HepG2 (cell line): Measurements from ENCODE around the gene BABAM1. TPM values are rescaled to one million over a fixed set of nuclear protein-coding genes. Genes with fewer than 3 reads are reported as not detected.

Source experiments
- BORCS8-MEF2B ChIP-seq: sonication (generic); formaldehyde crosslinking; IDR thresholded peaks from 2 replicates; pipeline ENCODE4 v1.8.0; 2022; ENCODE audit warnings: mild to moderate bottlenecking, missing genetic modification reagents
- CBX5 ChIP-seq: sonication (generic); formaldehyde crosslinking; IDR thresholded peaks from 2 replicates; pipeline ENCODE4 v1.4.0; 2020; ENCODE audit warnings: missing genetic modification reagents, borderline replicate concordance
- ETV6 ChIP-seq: sonication (generic); formaldehyde crosslinking; conservative IDR thresholded peaks from 2 replicates; pipeline ENCODE4 v1.4.0; 2020; ENCODE audit warnings: missing genetic modification reagents
- FOSL2 ChIP-seq: sonication (generic); formaldehyde crosslinking; IDR thresholded peaks from 2 replicates; pipeline ENCODE4 v1.4.0; 2020; ENCODE audit warnings: missing genetic modification reagents
- KLF9 ChIP-seq: IDR thresholded peaks from 2 replicates; pipeline ENCODE4 v1.6.1; 2016; ENCODE audit warnings: low read depth
- NFYB ChIP-seq: sonication (generic); formaldehyde crosslinking; IDR thresholded peaks from 2 replicates; pipeline ENCODE4 v1.4.0; 2020; ENCODE audit warnings: missing genetic modification reagents
- SALL1 ChIP-seq: sonication (generic); formaldehyde crosslinking; IDR thresholded peaks from 2 replicates; pipeline ENCODE4 v1.8.0; 2022; ENCODE audit warnings: mild to moderate bottlenecking, missing genetic modification reagents
- SYNCRIP ChIP-seq: fragments of 200-400 bp; formaldehyde crosslinking; IDR thresholded peaks from 2 replicates; pipeline ENCODE4 v1.6.1; 2018; ENCODE audit warnings: mild to moderate bottlenecking, low read depth, low read length; ENCODE audit not compliant: insufficient read depth
- ZFP90 ChIP-seq: sonication (generic); formaldehyde crosslinking; IDR thresholded peaks from 2 replicates; pipeline ENCODE4 v1.8.0; 2022; ENCODE audit warnings: missing genetic modification reagents, mild to moderate bottlenecking, inconsistent platforms, borderline replicate concordance
- ZNF124 ChIP-seq: sonication (generic); formaldehyde crosslinking; IDR thresholded peaks from 2 replicates; pipeline ENCODE4 v1.4.0; 2020; ENCODE audit warnings: missing genetic modification reagents
- ZNF143 ChIP-seq: sonication (generic); formaldehyde crosslinking; IDR thresholded peaks from 2 replicates; pipeline ENCODE4 v1.4.0; 2020; ENCODE audit warnings: missing genetic modification reagents
- ZNF207 ChIP-seq: fragments of 450-650 bp; IDR thresholded peaks from 2 replicates; pipeline ENCODE4 v1.6.1; 2016; ENCODE audit warnings: antibody characterized with exemption, borderline replicate concordance
- ZNF354B ChIP-seq: sonication (generic); formaldehyde crosslinking; IDR thresholded peaks from 2 replicates; pipeline ENCODE4 v1.8.0; 2022; ENCODE audit warnings: mild to moderate bottlenecking, missing genetic modification reagents
- ZNF552 ChIP-seq: sonication (generic); formaldehyde crosslinking; IDR thresholded peaks from 2 replicates; pipeline ENCODE4 v1.9.0; 2022; ENCODE audit warnings: missing genetic modification reagents, mild to moderate bottlenecking, borderline replicate concordance
- ZNF75D ChIP-seq: sonication (generic); formaldehyde crosslinking; IDR thresholded peaks from 2 replicates; pipeline ENCODE4 v1.8.1; 2023; ENCODE audit warnings: missing genetic modification reagents, mild to moderate bottlenecking, borderline replicate concordance
- ZNF839 ChIP-seq: sonication (generic); formaldehyde crosslinking; IDR thresholded peaks from 2 replicates; pipeline ENCODE4 v1.4.0; 2020; ENCODE audit warnings: missing genetic modification reagents, mild to moderate bottlenecking, borderline replicate concordance
- ZNF878 ChIP-seq: sonication (generic); formaldehyde crosslinking; IDR thresholded peaks from 2 replicates; pipeline ENCODE4 v1.8.1; 2023; ENCODE audit warnings: mild to moderate bottlenecking, missing genetic modification reagents, moderate library complexity
- ZSCAN20 ChIP-seq: sonication (generic); formaldehyde crosslinking; IDR thresholded peaks from 2 replicates; pipeline ENCODE4 v1.4.0; 2020; ENCODE audit warnings: missing genetic modification reagents, mild to moderate bottlenecking, borderline replicate concordance
- polyA plus RNA-seq, 8 experiments: library from polyadenylated mRNA; depleted of rRNA in 3 of 8; stranded (reverse) in 7 of 8; unstranded in 1 of 8; fragments of >200 nt; fragmentation: Illumina TruSeq in 4 of 8; extraction: Trizol in 4 of 8; gene quantifications; 2 replicates each; pipeline versions ENCODE4 v1.2.1 to v1.2.3, GENCODE V29; 2011 to 2016; ENCODE audit warnings: low read depth in 4 of 8, missing spikeins in 1 of 8, mixed read lengths in 1 of 8; ENCODE audit not compliant: insufficient read depth in 1 of 8
- total RNA-seq, 5 experiments: library from RNA; depleted of rRNA; stranded (reverse); fragments of >200 nt; fragmentation: Illumina TruSeq; extraction: Trizol; gene quantifications; 2 replicates each; pipeline ENCODE4 v1.2.3, GENCODE V29; 2016; ENCODE audit warnings: low read depth in 1 of 5
- TF ChIP-seq, protein P1 (sequence below): sonication (generic); formaldehyde crosslinking; IDR thresholded peaks from 2 replicates; pipeline ENCODE4 v1.4.0; 2020; ENCODE audit warnings: low read depth, missing genetic modification reagents
- TF ChIP-seq, protein P2 (sequence below): sonication (generic); formaldehyde crosslinking; IDR thresholded peaks from 2 replicates; pipeline ENCODE4 v1.8.0; 2022; ENCODE audit warnings: missing genetic modification reagents, low read depth, mild to moderate bottlenecking, borderline replicate concordance
- TF ChIP-seq, protein P3 (sequence below): sonication (generic); formaldehyde crosslinking; IDR thresholded peaks from 2 replicates; pipeline ENCODE4 v1.4.0; 2020; ENCODE audit warnings: missing genetic modification reagents

BABAM1 gene
- total and polyA plus RNA-seq, 2 of the 13 experiments (the other 11 are each of a cell fraction or from before 2014, with no cell fraction given): 70.0 to 82.0 TPM

DNA sequence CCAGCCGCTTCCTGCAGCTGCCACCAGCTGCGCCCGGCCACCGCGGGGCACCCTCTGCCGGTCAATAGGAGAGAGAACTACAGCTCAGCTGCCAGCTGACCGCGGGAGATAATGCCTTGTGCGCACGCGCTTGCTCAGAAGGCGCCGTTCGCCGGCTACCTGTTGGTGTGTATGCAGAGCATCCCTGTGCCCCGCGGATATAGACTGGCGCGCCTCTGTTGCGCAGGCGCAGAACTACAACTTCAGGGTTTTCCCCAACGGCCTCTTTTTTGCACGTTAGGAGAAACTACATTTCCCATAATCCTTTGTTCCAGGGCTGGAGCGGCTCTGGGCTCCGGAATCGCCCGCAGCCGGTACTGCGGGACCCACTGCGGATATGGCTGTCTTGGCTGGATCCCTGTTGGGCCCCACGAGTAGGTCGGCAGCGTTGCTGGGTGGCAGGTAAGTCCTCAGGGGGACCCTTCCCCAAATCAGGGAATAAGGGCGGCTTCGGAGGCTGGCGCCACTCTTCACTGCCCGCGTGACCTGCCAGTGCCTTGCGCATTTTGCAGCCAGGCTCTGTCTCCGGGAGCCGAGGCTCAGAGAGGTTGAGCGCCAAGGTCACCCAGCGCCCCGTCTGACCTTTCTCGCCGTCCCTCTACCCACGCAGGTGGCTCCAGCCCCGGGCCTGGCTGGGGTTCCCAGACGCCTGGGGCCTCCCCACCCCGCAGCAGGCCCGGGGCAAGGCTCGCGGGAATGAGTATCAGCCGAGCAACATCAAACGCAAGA is 38.5 kb downstream of the BABAM1 start, which contains the start of gene MRPL34 (continued):
- TF ChIP-seq, protein P1, sequence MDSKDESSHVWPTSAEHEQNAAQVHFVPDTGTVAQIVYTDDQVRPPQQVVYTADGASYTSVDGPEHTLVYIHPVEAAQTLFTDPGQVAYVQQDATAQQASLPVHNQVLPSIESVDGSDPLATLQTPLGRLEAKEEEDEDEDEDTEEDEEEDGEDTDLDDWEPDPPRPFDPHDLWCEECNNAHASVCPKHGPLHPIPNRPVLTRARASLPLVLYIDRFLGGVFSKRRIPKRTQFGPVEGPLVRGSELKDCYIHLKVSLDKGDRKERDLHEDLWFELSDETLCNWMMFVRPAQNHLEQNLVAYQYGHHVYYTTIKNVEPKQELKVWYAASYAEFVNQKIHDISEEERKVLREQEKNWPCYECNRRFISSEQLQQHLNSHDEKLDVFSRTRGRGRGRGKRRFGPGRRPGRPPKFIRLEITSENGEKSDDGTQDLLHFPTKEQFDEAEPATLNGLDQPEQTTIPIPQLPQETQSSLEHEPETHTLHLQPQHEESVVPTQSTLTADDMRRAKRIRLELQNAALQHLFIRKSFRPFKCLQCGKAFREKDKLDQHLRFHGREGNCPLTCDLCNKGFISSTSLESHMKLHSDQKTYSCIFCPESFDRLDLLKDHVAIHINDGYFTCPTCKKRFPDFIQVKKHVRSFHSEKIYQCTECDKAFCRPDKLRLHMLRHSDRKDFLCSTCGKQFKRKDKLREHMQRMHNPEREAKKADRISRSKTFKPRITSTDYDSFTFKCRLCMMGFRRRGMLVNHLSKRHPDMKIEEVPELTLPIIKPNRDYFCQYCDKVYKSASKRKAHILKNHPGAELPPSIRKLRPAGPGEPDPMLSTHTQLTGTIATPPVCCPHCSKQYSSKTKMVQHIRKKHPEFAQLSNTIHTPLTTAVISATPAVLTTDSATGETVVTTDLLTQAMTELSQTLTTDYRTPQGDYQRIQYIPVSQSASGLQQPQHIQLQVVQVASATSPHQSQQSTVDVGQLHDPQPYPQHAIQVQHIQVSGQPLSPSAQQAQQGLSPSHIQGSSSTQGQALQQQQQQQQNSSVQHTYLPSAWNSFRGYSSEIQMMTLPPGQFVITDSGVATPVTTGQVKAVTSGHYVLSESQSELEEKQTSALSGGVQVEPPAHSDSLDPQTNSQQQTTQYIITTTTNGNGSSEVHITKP (CRISPR knock-in tag): peak; percentile 80; the same call in 1 of the 2 replicates
- TF ChIP-seq, protein P2, sequence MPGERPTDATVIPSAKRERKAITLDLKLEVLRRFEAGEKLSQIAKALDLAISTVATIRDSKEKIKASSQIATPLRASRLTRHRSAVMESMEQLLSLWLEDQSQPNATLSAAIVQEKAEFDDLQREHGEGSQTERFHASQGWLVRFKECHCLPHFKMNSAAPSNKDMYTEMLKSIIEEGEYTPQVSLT (CRISPR knock-in tag): no peak
- TF ChIP-seq SALL1 (CRISPR knock-in tag): peak; percentile 50; the same call in 1 of the 2 replicates
- TF ChIP-seq SYNCRIP: no peak
- peak; percentile 86 for TF ChIP-seq KLF9 (CRISPR knock-in tag)
- peak; percentile 92 for TF ChIP-seq ZNF143 (CRISPR knock-in tag)
- TF ChIP-seq ZNF552: no peak
- TF ChIP-seq CBX5 (CRISPR knock-in tag): peak; percentile 70; the same call in 1 of the 2 replicates
- no peak for TF ChIP-seq ZNF75D (CRISPR knock-in tag)
- 0 out of 2 replicates have a peak, but pooled peaks have one; percentile 27 for TF ChIP-seq ETV6 (CRISPR knock-in tag)
- no peak; the same call in 1 of the 2 replicates for TF ChIP-seq ZNF878 (CRISPR knock-in tag)
- no peak for TF ChIP-seq ZFP90 (CRISPR knock-in tag)
- peak; percentile 46; the same call in 1 of the 2 replicates for TF ChIP-seq FOSL2
- peak; percentile 9; the same call in 1 of the 2 replicates for TF ChIP-seq NFYB (CRISPR knock-in tag)
- TF ChIP-seq ZNF354B: no peak
- TF ChIP-seq, protein P3, sequence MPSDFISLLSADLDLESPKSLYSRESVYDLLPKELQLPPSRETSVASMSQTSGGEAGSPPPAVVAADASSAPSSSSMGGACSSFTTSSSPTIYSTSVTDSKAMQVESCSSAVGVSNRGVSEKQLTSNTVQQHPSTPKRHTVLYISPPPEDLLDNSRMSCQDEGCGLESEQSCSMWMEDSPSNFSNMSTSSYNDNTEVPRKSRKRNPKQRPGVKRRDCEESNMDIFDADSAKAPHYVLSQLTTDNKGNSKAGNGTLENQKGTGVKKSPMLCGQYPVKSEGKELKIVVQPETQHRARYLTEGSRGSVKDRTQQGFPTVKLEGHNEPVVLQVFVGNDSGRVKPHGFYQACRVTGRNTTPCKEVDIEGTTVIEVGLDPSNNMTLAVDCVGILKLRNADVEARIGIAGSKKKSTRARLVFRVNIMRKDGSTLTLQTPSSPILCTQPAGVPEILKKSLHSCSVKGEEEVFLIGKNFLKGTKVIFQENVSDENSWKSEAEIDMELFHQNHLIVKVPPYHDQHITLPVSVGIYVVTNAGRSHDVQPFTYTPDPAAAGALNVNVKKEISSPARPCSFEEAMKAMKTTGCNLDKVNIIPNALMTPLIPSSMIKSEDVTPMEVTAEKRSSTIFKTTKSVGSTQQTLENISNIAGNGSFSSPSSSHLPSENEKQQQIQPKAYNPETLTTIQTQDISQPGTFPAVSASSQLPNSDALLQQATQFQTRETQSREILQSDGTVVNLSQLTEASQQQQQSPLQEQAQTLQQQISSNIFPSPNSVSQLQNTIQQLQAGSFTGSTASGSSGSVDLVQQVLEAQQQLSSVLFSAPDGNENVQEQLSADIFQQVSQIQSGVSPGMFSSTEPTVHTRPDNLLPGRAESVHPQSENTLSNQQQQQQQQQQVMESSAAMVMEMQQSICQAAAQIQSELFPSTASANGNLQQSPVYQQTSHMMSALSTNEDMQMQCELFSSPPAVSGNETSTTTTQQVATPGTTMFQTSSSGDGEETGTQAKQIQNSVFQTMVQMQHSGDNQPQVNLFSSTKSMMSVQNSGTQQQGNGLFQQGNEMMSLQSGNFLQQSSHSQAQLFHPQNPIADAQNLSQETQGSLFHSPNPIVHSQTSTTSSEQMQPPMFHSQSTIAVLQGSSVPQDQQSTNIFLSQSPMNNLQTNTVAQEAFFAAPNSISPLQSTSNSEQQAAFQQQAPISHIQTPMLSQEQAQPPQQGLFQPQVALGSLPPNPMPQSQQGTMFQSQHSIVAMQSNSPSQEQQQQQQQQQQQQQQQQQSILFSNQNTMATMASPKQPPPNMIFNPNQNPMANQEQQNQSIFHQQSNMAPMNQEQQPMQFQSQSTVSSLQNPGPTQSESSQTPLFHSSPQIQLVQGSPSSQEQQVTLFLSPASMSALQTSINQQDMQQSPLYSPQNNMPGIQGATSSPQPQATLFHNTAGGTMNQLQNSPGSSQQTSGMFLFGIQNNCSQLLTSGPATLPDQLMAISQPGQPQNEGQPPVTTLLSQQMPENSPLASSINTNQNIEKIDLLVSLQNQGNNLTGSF: no peak
- no peak for TF ChIP-seq ZNF839
- TF ChIP-seq ZNF124 (CRISPR knock-in tag): no peak; the same call in 1 of the 2 replicates
- TF ChIP-seq BORCS8-MEF2B (CRISPR knock-in tag): peak; percentile 71; the same call in 1 of the 2 replicates
- TF ChIP-seq ZNF207: no peak
- peak; percentile 69; the same call in 1 of the 2 replicates for TF ChIP-seq ZSCAN20 (CRISPR knock-in tag)
